ENCODE results near the gene ANKRD24.
A peak's percentile ranks its signal among the peaks of the same experiment; 100 is the strongest.
"Not testable (repeated sequence)": the region's sequence is repeated elsewhere in the genome, so short reads cannot be mapped to it uniquely, and the experiment has no call there.

The ANKRD24 gene

GRCh38 chr19:4144666-4145249 lies 37.7 kb upstream of the ANKRD24 start:
- no peak for TF ChIP-seq CTCF (conservative IDR thresholded peaks at IDR 0.05; ENCODE audit: low read length)
- H3K4me3 ChIP-seq (ENCODE audit: low read length), result no peak overlapping the region
- peak; percentile 50 for DNase-seq (ENCODE audit: low read depth)

- H3K4me3 ChIP-seq (ENCODE audit: low read length), result no peak overlapping the region
- no peak for DNase-seq (ENCODE audit: low read depth)
- no peak for TF ChIP-seq CTCF (conservative IDR thresholded peaks at IDR 0.05; ENCODE audit: low read length)
Observed at GRCh38 chr19:4149518-4150288, 32.8 kb upstream of the ANKRD24 start.

GRCh38 chr19:4151623-4152022 lies 30.9 kb upstream of the ANKRD24 start:
- TF ChIP-seq CTCF (conservative IDR thresholded peaks at IDR 0.05; ENCODE audit: low read length), result no peak
- no peak for DNase-seq (ENCODE audit: low read depth)
- H3K4me3 ChIP-seq (ENCODE audit: low read length), result no peak overlapping the region

- no peak for DNase-seq (ENCODE audit: low read depth)
- H3K4me3 ChIP-seq (ENCODE audit: low read length), result no peak overlapping the region
- TF ChIP-seq CTCF (conservative IDR thresholded peaks at IDR 0.05; ENCODE audit: low read length), result no peak
Observed at GRCh38 chr19:4152241-4152998, 30.1 kb upstream of the ANKRD24 start.

- TF ChIP-seq CTCF (conservative IDR thresholded peaks at IDR 0.05; ENCODE audit: low read length), result no peak
- no peak overlapping the region for H3K4me3 ChIP-seq (ENCODE audit: low read length)
- DNase-seq (ENCODE audit: low read depth), result no peak
Observed at GRCh38 chr19:4154571-4155312, 27.7 kb upstream of the ANKRD24 start.

- no peak overlapping the region for H3K4me3 ChIP-seq (ENCODE audit: low read length)
- DNase-seq (ENCODE audit: low read depth), result no peak
- no peak for TF ChIP-seq CTCF (conservative IDR thresholded peaks at IDR 0.05; ENCODE audit: low read length)
Observed at GRCh38 chr19:4157164-4157563, 25.3 kb upstream of the ANKRD24 start.

- not testable (repeated sequence) for H3K4me3 ChIP-seq (ENCODE audit: low read length); DNase-seq (ENCODE audit: low read depth)
Observed at GRCh38 chr19:4157971-4158370, 24.5 kb upstream of the ANKRD24 start.

All from AG10803 (cell line).